ENCODE data around the gene EPHB3.

Gene EPHB3

GRCh38 chr3:184561061-184561912, at the start of gene EPHB3:
EPHB3 (plus strand) TSS chr3:184561785; CDS start chr3:184562236, 451 bp downstream.
- H3K27me3 ChIP-seq (ENCODE audit: insufficient read depth, low read length): peaks cover 97% of the 10 kb centered on the region

GRCh38 chr3:184512621-184513020, 49.0 kb upstream of the EPHB3 start:
- Histone ChIP-seq H3K4me3 (ENCODE audit: low read length) (no peak overlapping the region), H3K36me3 (ENCODE audit: insufficient read depth, low read depth, low read length) (no peaks in the 10 kb centered on the region), H3K27me3 (ENCODE audit: insufficient read depth, low read length) (peaks cover 45% of the 10 kb centered on the region), H3K9me3 (ENCODE audit: insufficient read depth, low read depth, low read length) (no peaks in the 10 kb centered on the region), H3K9ac (ENCODE audit: low read depth, low read length) (no peak overlapping the region), H3K4me1 (ENCODE audit: insufficient read depth, low read length) (peaks cover 11% of the 10 kb centered on the region), H3K27ac (ENCODE audit: low read length) (no peak overlapping the region)

More at GRCh38 chr3:184561061-184561912, at the start of gene EPHB3:
- peaks cover 25% of the 10 kb centered on the region for H3K4me1 ChIP-seq (ENCODE audit: insufficient read depth, low read length)
- no peaks in the 10 kb centered on the region for H3K9me3 ChIP-seq (ENCODE audit: insufficient read depth, low read depth, low read length)
- no peak within 1 kb of the TSS for H3K9ac ChIP-seq (ENCODE audit: low read depth, low read length)
- H3K27ac ChIP-seq (ENCODE audit: low read length): no peak within 1 kb of the TSS
- peak within 1 kb of the TSS; percentile 44; the same call in 1 of the 2 replicates for H3K4me3 ChIP-seq (ENCODE audit: low read length)
- no peaks in the 10 kb centered on the region for H3K36me3 ChIP-seq (ENCODE audit: insufficient read depth, low read depth, low read length)

- Histone ChIP-seq H3K4me3 (ENCODE audit: low read length) (peak overlapping the region; percentile 46), H3K9ac (ENCODE audit: low read depth, low read length) (no peak overlapping the region), H3K4me1 (ENCODE audit: insufficient read depth, low read length) (peaks cover 11% of the 10 kb centered on the region), H3K36me3 (ENCODE audit: insufficient read depth, low read depth, low read length) (no peaks in the 10 kb centered on the region), H3K27me3 (ENCODE audit: insufficient read depth, low read length) (peaks cover 45% of the 10 kb centered on the region), H3K9me3 (ENCODE audit: insufficient read depth, low read depth, low read length) (no peaks in the 10 kb centered on the region), H3K27ac (ENCODE audit: low read length) (no peak overlapping the region)
Observed at GRCh38 chr3:184513276-184514170, 48.1 kb upstream of the EPHB3 start.

- Histone ChIP-seq H3K36me3 (ENCODE audit: insufficient read depth, low read depth, low read length) (no peaks in the 10 kb centered on the region), H3K9ac (ENCODE audit: low read depth, low read length) (no peak overlapping the region), H3K27ac (ENCODE audit: low read length) (no peak overlapping the region), H3K27me3 (ENCODE audit: insufficient read depth, low read length) (peaks cover 44% of the 10 kb centered on the region), H3K9me3 (ENCODE audit: insufficient read depth, low read depth, low read length) (no peaks in the 10 kb centered on the region), H3K4me1 (ENCODE audit: insufficient read depth, low read length) (peaks cover 11% of the 10 kb centered on the region), H3K4me3 (ENCODE audit: low read length) (peak overlapping the region; percentile 46)
Observed at GRCh38 chr3:184514171-184514490, 47.5 kb upstream of the EPHB3 start.

DNA sequence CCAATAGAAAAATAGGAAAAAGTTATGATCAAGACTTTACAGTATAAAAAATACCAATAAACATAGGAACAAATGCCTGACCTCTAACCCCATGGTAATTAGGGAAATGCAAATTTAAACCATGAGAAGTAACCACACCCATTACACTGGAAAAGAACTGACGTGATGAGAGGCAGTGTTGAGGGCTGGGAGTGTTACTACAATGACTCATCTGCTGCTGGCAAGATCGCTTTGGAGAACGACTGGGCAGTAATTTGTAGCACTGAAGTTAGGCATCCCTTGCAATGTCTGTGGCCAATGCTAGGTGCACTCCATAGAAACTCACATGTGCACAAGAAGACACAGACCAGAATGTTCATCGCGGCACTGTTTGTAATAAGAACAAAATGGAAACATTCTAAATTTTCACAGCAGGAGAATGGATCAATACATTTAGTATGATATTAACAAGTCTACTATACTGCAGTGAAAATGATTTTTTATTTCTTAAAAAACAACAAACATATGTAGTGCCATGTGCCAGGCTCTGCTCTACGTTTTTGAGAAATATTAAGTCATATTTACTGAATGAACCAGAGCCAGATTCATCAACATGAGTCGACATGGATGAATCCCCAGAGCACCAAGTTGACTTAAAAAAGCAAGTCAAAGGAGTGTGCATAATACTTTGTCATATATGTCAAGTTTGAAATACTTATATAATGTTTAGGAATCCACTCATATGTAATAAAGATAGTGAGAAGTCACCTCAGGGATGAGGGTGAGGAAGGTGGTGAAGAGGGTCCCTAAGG, 37.6 kb upstream of the EPHB3 start:
- Histone ChIP-seq H3K27ac (ENCODE audit: low read length) (no peak overlapping the region), H3K4me1 (ENCODE audit: insufficient read depth, low read length) (peaks cover 16% of the 10 kb centered on the region; the same call in 1 of the 2 replicates), H3K9ac (ENCODE audit: low read depth, low read length) (no peak overlapping the region), H3K36me3 (ENCODE audit: insufficient read depth, low read depth, low read length) (no peaks in the 10 kb centered on the region), H3K27me3 (ENCODE audit: insufficient read depth, low read length) (peaks cover 27% of the 10 kb centered on the region; the same call in 1 of the 2 replicates), H3K9me3 (ENCODE audit: insufficient read depth, low read depth, low read length) (no peaks in the 10 kb centered on the region), H3K4me3 (ENCODE audit: low read length) (no peak overlapping the region)

DNA sequence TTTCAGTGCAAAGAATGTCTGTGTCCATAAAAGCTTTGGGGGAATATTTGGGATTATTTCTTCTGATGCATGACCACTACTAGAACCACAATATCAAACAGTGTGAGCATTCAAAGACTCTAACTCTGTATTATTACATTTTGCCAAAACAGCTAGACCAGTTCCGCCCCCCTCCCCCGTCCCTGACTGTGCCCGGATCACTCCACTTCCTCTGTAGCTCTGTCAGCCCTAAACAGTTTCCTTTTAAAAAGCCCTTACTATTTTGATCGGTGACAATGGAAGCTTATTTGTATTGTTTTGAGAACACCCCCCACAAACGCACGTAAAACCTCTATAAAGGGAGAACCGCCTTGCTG, 36.6 kb upstream of the EPHB3 start:
- Histone ChIP-seq H3K4me1 (ENCODE audit: insufficient read depth, low read length) (peaks cover 16% of the 10 kb centered on the region; the same call in 1 of the 2 replicates), H3K4me3 (ENCODE audit: low read length) (peak overlapping the region; percentile 80), H3K27ac (ENCODE audit: low read length) (peak overlapping the region; percentile 59), H3K27me3 (ENCODE audit: insufficient read depth, low read length) (peaks cover 27% of the 10 kb centered on the region; the same call in 1 of the 2 replicates), H3K36me3 (ENCODE audit: insufficient read depth, low read depth, low read length) (no peaks in the 10 kb centered on the region), H3K9ac (ENCODE audit: low read depth, low read length) (peak overlapping the region; percentile 76; the same call in 1 of the 2 replicates), H3K9me3 (ENCODE audit: insufficient read depth, low read depth, low read length) (no peaks in the 10 kb centered on the region)

DNA sequence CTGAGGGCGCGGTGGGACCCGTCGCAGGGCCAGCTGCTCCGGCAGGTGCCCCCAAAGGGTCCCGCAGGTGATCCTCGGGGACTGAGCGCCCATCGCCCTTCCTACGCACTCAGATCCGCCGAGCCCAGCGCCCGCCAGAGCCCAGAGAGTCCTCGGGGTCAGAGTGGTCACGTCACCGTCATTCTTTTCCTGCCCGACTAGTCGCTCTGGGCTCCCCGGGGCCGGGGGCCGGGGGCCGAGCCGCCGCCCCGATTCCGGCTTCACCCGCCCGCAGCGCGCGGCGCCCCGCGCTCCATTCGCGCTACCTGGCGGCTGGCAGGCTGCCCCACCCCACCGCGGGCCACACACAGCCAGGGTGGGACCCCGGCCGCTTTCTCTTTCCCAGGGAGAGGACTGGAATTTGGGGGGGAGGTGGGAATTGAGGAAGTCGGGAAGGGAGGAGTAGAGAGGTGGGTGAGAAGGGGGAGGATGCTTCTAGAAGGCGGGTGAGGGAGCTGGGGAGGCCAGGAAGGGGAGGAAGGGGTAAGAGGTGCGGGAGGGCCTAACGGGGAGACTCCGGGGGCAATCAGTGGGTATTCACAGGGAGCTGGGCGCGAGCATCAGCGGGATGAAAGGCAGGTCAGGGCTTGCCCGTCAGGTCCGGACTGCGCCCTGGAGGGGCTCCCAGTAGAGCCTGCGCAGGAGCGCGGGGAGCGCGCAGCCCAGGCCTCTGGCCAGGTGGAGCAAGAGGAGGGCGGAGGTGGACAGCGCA, 36.1 kb upstream of the EPHB3 start:
- Histone ChIP-seq H3K4me3 (ENCODE audit: low read length) (peak overlapping the region; percentile 80), H3K9me3 (ENCODE audit: insufficient read depth, low read depth, low read length) (no peaks in the 10 kb centered on the region), H3K9ac (ENCODE audit: low read depth, low read length) (peak overlapping the region; percentile 76; the same call in 1 of the 2 replicates), H3K27me3 (ENCODE audit: insufficient read depth, low read length) (peaks cover 27% of the 10 kb centered on the region), H3K4me1 (ENCODE audit: insufficient read depth, low read length) (peaks cover 16% of the 10 kb centered on the region; the same call in 1 of the 2 replicates), H3K36me3 (ENCODE audit: insufficient read depth, low read depth, low read length) (no peaks in the 10 kb centered on the region), H3K27ac (ENCODE audit: low read length) (peak overlapping the region; percentile 59)

GRCh38 chr3:184526088-184526433, 35.5 kb upstream of the EPHB3 start:
- H3K9ac ChIP-seq (ENCODE audit: low read depth, low read length): peak overlapping the region; percentile 76; the same call in 1 of the 2 replicates
- H3K4me3 ChIP-seq (ENCODE audit: low read length): peak overlapping the region; percentile 80
- H3K27me3 ChIP-seq (ENCODE audit: insufficient read depth, low read length): peaks cover 27% of the 10 kb centered on the region
- H3K36me3 ChIP-seq (ENCODE audit: insufficient read depth, low read depth, low read length): no peaks in the 10 kb centered on the region
- H3K27ac ChIP-seq (ENCODE audit: low read length): peak overlapping the region; percentile 59
- H3K9me3 ChIP-seq (ENCODE audit: insufficient read depth, low read depth, low read length): no peaks in the 10 kb centered on the region
- peaks cover 16% of the 10 kb centered on the region; the same call in 1 of the 2 replicates for H3K4me1 ChIP-seq (ENCODE audit: insufficient read depth, low read length)

DNA sequence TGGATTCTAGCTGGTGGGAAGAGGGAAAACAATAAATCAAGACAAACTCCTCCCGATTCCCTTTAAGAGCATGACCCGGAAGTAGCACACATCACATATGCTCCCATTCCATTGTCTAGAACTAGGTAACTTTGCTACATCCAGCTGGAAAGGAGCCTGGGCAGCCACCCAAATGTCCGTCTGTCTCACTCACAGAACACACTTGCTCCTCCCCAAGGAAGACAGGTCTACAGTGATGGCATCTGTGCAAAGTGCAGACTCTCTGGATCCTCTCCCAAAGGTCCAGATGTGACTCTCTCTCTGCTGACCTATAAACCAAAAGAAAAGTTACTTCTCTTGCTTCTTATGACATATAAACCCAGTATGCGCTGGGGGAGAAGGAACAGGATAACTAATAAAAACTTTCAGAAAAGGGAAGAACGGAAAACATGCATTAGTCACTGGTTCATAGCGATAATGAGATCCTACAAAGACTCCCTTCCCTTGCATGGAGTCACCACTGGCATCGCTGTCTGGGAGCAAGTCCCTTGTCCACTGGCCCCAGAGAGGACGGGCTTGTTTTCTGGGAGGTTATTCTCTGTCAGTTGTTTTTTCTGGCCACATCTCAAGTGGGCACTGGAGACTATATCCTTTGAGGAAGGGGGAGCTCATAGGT, 29.8 kb upstream of the EPHB3 start:
- H3K9ac ChIP-seq (ENCODE audit: low read depth, low read length): no peak overlapping the region
- H3K36me3 ChIP-seq (ENCODE audit: insufficient read depth, low read depth, low read length): no peaks in the 10 kb centered on the region
- peaks cover under 1% of the 10 kb centered on the region; the same call in 1 of the 2 replicates for H3K27me3 ChIP-seq (ENCODE audit: insufficient read depth, low read length)
- H3K9me3 ChIP-seq (ENCODE audit: insufficient read depth, low read depth, low read length): no peaks in the 10 kb centered on the region
- H3K27ac ChIP-seq (ENCODE audit: low read length): no peak overlapping the region
- H3K4me1 ChIP-seq (ENCODE audit: insufficient read depth, low read length): no peaks in the 10 kb centered on the region
- no peak overlapping the region for H3K4me3 ChIP-seq (ENCODE audit: low read length)

DNA sequence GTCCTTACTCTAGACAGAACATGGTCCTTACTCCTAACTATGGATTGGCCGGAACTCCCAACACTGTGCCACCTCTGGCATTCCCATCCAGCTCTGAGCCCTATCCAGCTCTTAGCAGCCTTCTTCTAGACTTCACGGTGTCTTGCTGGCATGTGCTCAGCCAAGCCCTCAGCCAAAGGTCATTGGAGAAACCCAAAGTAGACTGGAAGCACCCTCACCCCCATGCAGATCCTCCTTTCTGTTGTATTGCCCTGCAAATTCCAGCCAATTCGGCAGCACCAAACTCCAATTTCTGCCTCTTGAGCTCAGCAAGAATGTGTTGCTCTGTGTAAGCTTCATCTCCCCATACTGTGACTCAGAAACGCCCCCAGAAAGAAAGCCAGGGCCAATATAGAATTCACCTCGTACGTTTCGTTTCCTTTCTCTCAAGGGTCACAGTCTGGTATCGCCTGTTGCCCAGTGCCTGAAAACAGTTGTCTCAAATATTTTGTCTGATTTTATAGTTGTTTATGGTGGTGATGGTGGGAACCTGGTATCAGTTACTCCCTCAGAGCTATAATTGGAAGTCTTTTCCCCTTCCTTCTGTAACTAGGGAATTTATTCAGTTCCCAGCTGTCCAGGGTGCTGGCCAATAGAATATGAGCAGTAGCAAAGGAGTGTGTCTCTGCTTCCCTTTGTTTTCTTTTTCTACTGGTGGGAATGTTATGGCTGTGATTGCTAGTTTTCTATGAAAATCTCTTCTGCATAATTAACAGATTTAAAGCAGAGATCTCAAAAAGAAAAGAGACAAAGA, 28.4 kb upstream of the EPHB3 start:
- no peaks in the 10 kb centered on the region; the same call in 1 of the 2 replicates for H3K27me3 ChIP-seq (ENCODE audit: insufficient read depth, low read length)

More for the DNA sequence above, 28.4 kb upstream of the EPHB3 start:
- no peaks in the 10 kb centered on the region for H3K36me3 ChIP-seq (ENCODE audit: insufficient read depth, low read depth, low read length)
- no peak overlapping the region for H3K9ac ChIP-seq (ENCODE audit: low read depth, low read length)
- H3K27ac ChIP-seq (ENCODE audit: low read length): no peak overlapping the region
- no peaks in the 10 kb centered on the region for H3K9me3 ChIP-seq (ENCODE audit: insufficient read depth, low read depth, low read length)
- H3K4me1 ChIP-seq (ENCODE audit: insufficient read depth, low read length): peaks cover 4% of the 10 kb centered on the region; the same call in 1 of the 2 replicates
- H3K4me3 ChIP-seq (ENCODE audit: low read length): no peak overlapping the region

All from iPS-20b (cell line).